ENCODE measurements around the gene KRTAP9-9.
"Not testable (repeated sequence)": the region's sequence is repeated elsewhere in the genome, so short reads cannot be mapped to it uniquely, and the experiment has no call there.

Gene KRTAP9-9

DNA sequence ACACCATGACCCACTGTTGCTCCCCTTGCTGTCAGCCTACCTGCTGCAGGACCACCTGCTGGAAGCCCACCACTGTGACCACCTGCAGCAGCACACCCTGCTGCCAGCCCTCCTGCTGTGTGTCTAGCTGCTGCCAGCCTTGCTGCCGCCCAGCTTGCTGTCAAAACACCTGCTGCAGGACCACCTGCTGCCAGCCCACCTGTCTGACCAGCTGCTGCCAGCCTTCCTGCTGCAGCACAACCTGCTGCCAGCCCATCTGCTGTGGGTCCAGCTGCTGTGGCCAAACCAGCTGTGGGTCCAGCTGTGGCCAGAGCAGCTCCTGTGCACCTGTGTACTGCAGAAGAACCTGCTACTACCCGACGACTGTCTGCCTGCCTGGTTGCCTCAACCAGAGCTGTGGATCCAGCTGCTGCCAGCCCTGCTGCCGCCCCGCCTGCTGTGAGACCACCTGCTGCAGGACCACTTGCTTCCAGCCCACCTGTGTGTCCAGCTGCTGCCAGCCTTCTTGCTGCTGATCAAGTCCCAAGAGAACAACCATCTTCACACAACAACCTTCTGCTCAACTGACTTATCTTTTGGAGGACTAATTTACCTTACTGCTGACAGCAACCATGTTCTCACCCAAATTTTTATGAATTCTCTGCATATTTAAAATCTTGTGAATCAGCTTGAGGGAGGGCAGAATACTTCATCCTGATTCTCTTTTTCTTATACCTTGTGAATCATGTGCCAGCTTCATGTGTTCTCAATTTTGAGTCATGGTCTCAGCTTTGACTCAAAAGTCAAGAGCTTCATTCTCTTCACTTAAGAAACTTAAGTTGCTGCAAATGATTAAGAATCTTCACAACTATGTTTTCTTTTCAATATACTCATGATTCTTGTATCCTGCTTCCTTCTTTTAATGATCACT, at the start of gene KRTAP9-9:
Gene KRTAP9-9, plus strand, starts transcription at position 4 of the 910 bp plus-strand sequence.
- H3K27ac ChIP-seq; intact Hi-C loops (cut with DNase I; ENCODE audit: low total_unique reads); H3K4me3 ChIP-seq; H3K36me3 ChIP-seq; H3K9me3 ChIP-seq; H3K4me1 ChIP-seq; DNase-seq: not testable (repeated sequence)
- peaks cover 0 to 13% of the 10 kb centered on the region in 2 donors for H3K27me3 ChIP-seq

DNA sequence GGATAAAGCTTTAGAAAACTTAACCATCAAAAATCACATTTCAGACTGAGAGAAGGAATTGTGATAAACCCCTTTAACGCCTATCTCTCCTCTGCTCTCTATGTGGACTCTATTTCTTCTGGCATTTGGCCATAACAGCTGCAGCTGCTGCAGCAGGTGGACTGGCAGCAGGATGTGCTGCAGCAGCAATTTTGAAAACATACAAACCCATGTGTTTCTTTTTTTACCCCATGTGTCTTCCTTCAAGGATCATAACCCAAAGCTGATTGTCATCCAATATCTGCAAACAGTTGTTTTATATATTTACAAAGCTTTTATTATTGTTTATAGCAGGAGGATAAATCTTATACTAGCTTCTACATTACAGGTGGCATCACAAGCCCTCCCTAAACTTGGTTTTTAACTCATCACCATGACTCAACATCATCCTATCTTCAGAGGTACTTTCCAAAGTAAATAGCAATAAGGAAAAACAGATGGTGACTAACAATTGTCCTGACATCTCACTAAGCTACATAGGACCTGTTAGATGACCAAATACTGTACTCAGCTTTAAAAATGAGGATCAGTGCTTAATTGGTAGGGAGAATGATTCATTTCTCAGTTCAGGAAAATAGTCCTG, 43.2 kb upstream of the KRTAP9-9 start:
- TF ChIP-seq, protein P1, sequence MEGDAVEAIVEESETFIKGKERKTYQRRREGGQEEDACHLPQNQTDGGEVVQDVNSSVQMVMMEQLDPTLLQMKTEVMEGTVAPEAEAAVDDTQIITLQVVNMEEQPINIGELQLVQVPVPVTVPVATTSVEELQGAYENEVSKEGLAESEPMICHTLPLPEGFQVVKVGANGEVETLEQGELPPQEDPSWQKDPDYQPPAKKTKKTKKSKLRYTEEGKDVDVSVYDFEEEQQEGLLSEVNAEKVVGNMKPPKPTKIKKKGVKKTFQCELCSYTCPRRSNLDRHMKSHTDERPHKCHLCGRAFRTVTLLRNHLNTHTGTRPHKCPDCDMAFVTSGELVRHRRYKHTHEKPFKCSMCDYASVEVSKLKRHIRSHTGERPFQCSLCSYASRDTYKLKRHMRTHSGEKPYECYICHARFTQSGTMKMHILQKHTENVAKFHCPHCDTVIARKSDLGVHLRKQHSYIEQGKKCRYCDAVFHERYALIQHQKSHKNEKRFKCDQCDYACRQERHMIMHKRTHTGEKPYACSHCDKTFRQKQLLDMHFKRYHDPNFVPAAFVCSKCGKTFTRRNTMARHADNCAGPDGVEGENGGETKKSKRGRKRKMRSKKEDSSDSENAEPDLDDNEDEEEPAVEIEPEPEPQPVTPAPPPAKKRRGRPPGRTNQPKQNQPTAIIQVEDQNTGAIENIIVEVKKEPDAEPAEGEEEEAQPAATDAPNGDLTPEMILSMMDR (IDR thresholded peaks at IDR 0.05): no peak
- Histone ChIP-seq H3K9me3 (peaks cover 0 to 7% (median 0%) of the 10 kb centered on the region in 3 donors), H3K27ac (no peak overlapping the region), H3K4me3 (no peak overlapping the region), H3K4me1 (no peaks in the 10 kb centered on the region), H3K36me3 (no peaks in the 10 kb centered on the region), H3K27me3 (peaks cover 0 to 17% of the 10 kb centered on the region in 2 donors)
- intact Hi-C loops (cut with DNase I; ENCODE audit: low total_unique reads): no loop called here
- DNase-seq: no peak

DNA sequence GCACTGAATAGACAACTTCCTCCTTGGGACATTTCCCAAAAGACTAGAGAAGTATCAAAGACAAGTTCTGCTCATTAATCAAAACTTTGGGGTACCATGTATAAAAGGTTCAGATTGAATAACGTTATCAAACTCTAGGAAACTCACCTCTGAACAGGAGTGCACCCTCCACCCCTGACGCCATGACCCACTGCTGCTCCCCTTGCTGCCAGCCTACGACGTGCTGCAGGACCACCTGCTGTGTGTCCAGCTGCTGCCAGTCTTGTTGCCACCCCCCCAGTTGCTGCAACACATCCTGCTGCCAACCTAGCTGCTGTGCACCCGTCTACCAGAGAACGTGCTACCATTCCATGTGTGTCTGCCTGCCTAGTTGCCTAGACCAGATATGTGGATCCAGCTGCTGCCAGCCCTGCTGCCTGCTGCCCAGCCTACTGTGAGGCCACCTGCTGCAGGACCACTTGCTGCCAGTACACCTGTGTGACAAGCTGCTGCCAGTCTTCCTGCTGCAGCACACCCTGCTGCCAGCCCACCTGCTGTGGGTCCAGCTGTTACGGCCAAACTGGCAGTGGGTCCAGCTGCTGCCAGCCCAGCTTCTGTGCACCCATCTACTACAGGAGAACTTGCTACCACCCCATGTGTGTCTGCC, 42.5 kb upstream of the KRTAP9-9 start:
- Histone ChIP-seq H3K27ac (no peak overlapping the region), H3K4me3 (no peak overlapping the region), H3K9me3 (peaks cover 0 to 2% (median 0%) of the 10 kb centered on the region in 3 donors), H3K27me3 (peaks cover 0 to 17% of the 10 kb centered on the region in 2 donors), H3K4me1 (no peaks in the 10 kb centered on the region), H3K36me3 (no peaks in the 10 kb centered on the region)
- intact Hi-C loops (cut with DNase I; ENCODE audit: low total_unique reads): no loop called here
- TF ChIP-seq, protein P1 (IDR thresholded peaks at IDR 0.05): no peak
- no peak for DNase-seq

DNA sequence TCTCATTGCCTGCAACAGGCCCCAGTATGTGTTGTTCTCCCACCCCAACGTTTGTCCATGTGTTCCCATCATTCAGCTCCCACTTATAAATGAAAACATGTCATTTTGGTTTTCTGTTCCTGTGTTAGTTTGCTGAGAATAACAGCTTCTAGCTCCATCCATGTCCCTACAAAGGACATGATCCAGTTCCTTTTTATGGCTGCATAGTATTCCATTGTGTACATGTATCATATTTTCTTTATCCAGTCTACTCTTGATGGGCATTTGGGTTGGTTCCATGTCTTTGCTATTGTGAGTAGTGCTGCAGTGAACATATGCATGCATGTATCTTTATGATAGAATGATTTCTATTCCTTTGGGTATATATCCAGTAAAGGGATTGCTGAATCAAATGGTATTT, 39.5 kb upstream of the KRTAP9-9 start:
- DNase-seq: no peak
- Histone ChIP-seq H3K27me3 (peaks cover 0 to 17% of the 10 kb centered on the region in 2 donors), H3K4me3 (no peak overlapping the region), H3K4me1 (no peaks in the 10 kb centered on the region), H3K27ac (no peak overlapping the region), H3K9me3 (no peaks in the 10 kb centered on the region), H3K36me3 (no peaks in the 10 kb centered on the region)
- TF ChIP-seq, protein P1 (IDR thresholded peaks at IDR 0.05): no peak
- intact Hi-C loops (cut with DNase I; ENCODE audit: low total_unique reads): no loop called here

DNA sequence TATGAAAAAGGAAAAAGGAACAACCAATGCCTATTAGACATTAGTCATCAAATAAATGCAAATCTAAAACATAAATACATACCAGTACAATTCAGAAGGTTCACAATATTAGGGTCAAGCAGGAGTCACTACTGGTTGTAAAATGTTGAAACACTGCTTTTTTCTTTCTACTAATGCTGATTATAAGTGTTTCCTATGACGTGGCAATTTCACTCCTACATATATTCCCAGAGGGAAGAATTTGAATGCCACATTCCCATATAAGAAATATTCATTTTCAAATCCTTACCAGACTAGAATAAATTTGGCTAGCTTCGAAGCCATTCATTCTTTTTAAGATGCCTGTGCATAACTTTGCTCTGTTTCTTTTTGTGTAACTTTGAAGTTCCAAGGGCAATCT, 31.4 kb upstream of the KRTAP9-9 start:
- Histone ChIP-seq H3K4me3 (no peak overlapping the region), H3K36me3 (no peaks in the 10 kb centered on the region), H3K27me3 (no peaks in the 10 kb centered on the region), H3K4me1 (no peaks in the 10 kb centered on the region), H3K27ac (no peak overlapping the region), H3K9me3 (no peaks in the 10 kb centered on the region)
- DNase-seq: no peak
- intact Hi-C loops (cut with DNase I; ENCODE audit: low total_unique reads): no loop called here
- TF ChIP-seq, protein P1 (IDR thresholded peaks at IDR 0.05): no peak

DNA sequence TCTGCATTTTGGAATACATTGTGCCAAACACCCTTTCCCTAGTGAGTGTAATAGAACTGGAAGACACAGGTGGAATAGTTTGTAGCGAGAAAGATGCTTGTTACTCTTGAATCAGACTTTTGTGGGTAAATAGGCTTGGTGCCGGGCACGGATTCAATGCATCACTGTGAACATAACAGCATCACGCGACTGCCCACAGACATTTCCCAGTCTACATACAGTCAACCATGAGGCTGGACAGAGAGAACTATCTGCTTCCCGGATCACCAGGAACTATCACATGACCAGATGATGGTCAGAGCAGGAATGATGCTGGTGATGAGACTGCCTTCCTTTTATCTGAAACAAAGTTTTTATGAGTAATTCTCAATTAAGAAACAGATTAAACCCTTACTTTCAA, 29.1 kb upstream of the KRTAP9-9 start:
- no peak for DNase-seq
- no peak overlapping the region for H3K4me3 ChIP-seq
- no peak overlapping the region for H3K27ac ChIP-seq
- intact Hi-C loops (cut with DNase I; ENCODE audit: low total_unique reads): no loop called here
- no peaks in the 10 kb centered on the region for H3K9me3 ChIP-seq
- TF ChIP-seq, protein P1 (IDR thresholded peaks at IDR 0.05): no peak
- H3K27me3 ChIP-seq: no peaks in the 10 kb centered on the region
- H3K36me3 ChIP-seq: no peaks in the 10 kb centered on the region
- no peaks in the 10 kb centered on the region for H3K4me1 ChIP-seq

DNA sequence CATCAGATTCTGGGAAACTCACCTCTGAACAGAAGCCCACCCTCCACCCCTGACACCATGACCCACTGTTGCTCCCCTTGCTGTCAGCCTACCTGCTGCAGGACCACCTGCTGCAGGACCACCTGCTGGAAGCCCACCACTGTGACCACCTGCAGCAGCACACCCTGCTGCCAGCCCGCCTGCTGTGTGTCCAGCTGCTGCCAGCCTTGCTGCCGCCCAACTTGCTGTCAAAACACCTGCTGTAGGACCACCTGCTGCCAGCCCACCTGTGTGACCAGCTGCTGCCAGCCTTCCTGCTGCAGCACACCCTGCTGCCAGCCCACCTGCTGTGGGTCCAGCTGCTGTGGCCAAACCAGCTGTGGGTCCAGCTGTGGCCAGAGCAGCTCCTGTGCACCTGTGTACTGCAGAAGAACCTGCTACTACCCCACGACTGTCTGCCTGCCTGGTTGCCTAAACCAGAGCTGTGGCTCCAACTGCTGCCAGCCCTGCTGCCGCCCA, 28.5 kb upstream of the KRTAP9-9 start, which contains the start of gene KRTAP9-2:
Gene KRTAP9-2, plus strand, starts transcription at position 51 of the 498 bp plus-strand sequence. Its CDS starts 7 bp downstream, at position 58.
- H3K4me3 ChIP-seq; intact Hi-C loops (cut with DNase I; ENCODE audit: low total_unique reads); H3K27ac ChIP-seq; DNase-seq; H3K4me1 ChIP-seq; H3K27me3 ChIP-seq; H3K9me3 ChIP-seq; H3K36me3 ChIP-seq: not testable (repeated sequence)
